Motor neuron (in vitro differentiated cells): ENCODE data around the gene GAMT. TPM values are rescaled to one million over a fixed set of nuclear protein-coding genes. Genes with fewer than 3 reads are reported as not detected.
"Not testable (repeated sequence)": the region's sequence is repeated elsewhere in the genome, so short reads cannot be mapped to it uniquely, and the experiment has no call there.

Source experiments
- ATAC-seq, 8 experiments: fragments of 200-7000 bp; cut with Tn5 transposase; replicated peaks in 6 of 8; 2 replicates each; pipeline ENCODE4 v1.8.0; 2021; ENCODE audit warnings: mild to moderate bottlenecking in 8 of 8, moderate library complexity in 8 of 8
- H3K27ac ChIP-seq, 2 donors: fragments of 250-450 bp; sonication (Bioruptor Pico); 2 replicates each; pipeline ENCODE4 v1.9.0; 2021; ENCODE audit warnings: antibody characterized with exemption in 2 of 2, mild to moderate bottlenecking in 2 of 2, moderate library complexity in 1 of 2
- H3K4me1 ChIP-seq, 2 donors: fragments of 250-450 bp; sonication (Bioruptor Pico); replicated peaks in 1 of 2; 2 replicates each; pipeline ENCODE4 v1.6.1; 2021; ENCODE audit warnings: antibody characterized with exemption in 2 of 2, mild to moderate bottlenecking in 2 of 2, moderate library complexity in 1 of 2
- H3K4me3 ChIP-seq, 5 donors: fragments of 250-450 bp; sonication (Bioruptor Pico); 2 replicates each; pipeline ENCODE4 v1.9.0; 2021; ENCODE audit warnings: antibody characterized with exemption in 5 of 5, mild to moderate bottlenecking in 5 of 5, moderate library complexity in 4 of 5
- WGBS, 10 experiments: fragments of 450-650 bp; shearing (Covaris generic); methylation state at CpG; one replicate each; pipeline ENCODE4 v1.0.0; 2022; 5-methylcytosine and 5-hydroxymethylcytosine counted together
- in situ Hi-C, 9 experiments: fragments of 400-800 bp; cut with MboI; loops; one replicate each; pipeline ENCODE4 v1.15.0; 2021; ENCODE audit warnings: low sequenced_read_pairs in 9 of 9, low pct_unique_long_range_greater_than_20kb in 2 of 9; ENCODE audit not compliant: unreplicated experiment in 9 of 9
- total RNA-seq, 8 experiments: library from RNA; unstranded; fragments of 300-600 nt; gene quantifications; 2 replicates each; pipeline versions ENCODE4 v1.2.3 to v1.2.4, GENCODE V29; 2022

The GAMT gene
- total RNA-seq, 8 experiments from 2014 or later = 18.6 to 38.9 (median 27.6) TPM

DNA sequence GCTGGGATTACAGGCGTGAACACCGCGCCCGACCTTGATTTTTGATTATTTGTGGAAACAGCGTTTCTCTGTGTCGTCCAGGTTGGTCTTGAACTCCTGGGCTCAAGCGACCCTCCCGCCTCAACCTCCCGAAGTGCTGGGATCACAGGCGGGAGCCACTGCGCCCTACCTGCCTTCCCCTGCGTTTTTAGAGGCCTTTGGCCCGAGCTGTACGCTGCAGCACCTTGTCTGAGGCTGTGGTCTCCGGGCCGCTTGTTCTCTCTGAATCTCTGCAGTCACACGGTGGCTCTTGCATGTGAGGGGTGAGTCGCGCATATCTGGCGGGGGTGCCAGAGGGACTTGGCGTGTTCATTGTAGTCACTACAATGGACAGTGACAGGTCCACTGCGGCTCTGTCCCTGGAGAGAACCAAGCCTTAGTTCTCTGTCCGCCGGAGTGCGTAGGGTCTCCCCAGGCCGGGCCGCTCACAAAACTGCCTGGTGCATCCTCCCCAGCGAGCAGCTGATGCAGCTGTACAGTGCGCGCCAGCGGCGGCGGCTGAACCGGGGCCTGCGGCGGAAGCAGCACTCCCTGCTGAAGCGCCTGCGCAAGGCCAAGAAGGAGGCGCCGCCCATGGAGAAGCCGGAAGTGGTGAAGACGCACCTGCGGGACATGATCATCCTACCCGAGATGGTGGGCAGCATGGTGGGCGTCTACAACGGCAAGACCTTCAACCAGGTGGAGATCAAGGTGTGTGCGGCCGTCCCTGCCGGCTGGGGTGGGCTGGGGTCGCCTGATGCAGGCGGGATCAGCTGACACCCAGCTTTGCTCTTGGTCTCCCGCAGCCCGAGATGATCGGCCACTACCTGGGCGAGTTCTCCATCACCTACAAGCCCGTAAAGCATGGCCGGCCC is 38.4 kb upstream of the GAMT start:
- Histone ChIP-seq H3K4me1 (peaks cover 10 to 11% of the 10 kb centered on the region in 2 donors), H3K4me3 (peak overlapping the region; percentile 49 to 95 (median 84))
- 0 to 80% (median 70%) methylated on average over 1 to 16 of the region's 57 CpGs; no CpG with 5 or more reads in 3 of the 10 experiments for WGBS, 10 experiments
- ATAC-seq, in situ Hi-C loops, H3K27ac ChIP-seq: not testable (repeated sequence)

DNA sequence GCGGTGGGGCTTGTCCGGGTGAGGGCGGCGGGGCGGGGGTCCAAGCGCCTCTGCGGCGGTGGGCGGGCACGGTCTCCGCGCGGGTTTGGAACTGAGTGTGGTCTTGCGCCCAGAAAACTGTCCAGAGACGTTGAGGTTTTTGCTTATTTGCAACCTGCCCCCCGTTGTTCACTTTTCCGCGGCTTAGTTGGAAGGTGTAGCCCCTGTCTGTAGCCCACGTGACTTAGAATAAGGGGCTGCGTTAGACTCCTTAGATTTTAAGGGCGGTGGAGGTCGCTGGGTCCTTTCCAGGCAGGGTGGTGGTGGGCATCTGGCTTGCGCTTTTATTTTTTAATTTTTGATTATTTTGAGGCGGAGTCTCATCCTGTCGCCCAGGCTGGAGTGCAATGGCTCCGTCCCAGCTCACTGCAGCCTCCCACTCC is 37.6 kb upstream of the GAMT start:
- Histone ChIP-seq H3K27ac (peak overlapping the region; percentile 69 to 92), H3K4me1 (peaks cover 10 to 11% of the 10 kb centered on the region in 2 donors), H3K4me3 (peak overlapping the region; percentile 49 to 95 (median 84))
- ATAC-seq = peak in 1 of 8 experiments; percentile 1
- WGBS, 10 experiments = 0 to 3% (median 0%) methylated on average over 1 to 8 of the region's 26 CpGs; no CpG with 5 or more reads in 5 of the 10 experiments
- in situ Hi-C loops = no loop called here

DNA sequence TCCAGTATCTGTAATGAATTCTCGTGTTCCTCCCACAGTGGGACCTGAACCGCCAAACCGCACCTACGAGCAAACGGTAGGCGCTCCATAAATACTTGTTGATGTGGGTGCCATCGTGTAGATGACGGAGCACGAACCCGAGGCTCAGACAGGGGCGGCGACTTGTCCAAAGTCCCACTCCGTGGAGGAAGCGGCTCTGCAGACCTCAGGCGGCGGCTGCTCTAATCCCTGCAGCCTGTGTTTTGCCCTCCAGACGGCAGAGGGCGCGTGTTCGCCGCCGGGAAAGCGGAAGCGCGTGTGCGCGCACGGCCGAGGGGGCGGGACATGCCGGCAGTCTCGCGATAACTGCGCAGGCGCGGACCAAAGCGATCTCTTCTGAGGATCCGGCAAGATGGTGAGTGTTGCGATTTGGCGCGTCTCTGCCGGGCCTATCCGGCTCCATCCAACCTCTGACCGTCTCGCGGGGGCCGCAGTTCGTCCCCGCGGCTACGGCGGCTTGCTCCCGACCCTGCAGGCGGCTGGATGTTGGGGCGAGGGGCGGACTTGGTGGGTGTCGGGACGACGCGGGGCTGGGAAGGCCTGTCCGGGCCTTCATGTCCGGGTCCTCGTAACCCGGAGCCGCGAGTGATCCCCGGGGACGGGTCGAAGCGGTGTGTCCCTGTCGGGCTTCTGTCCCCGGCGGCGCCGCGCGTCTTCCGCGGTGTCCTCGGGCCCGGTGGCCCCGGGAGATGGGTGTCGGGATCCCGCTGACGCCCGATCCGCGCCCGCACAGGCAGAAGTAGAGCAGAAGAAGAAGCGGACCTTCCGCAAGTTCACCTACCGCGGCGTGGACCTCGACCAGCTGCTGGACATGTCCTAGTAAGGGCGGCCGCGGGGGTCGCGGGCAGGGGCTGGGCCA is 36.9 kb upstream of the GAMT start, which contains the start of gene RPS15:
RPS15 (plus strand) TSS at position 362 of the 898 bp plus-strand sequence; CDS start at position 392, 30 bp downstream.
- in situ Hi-C loops = no loop called here
- peak within 1 kb of the TSS; percentile 69 to 92 for H3K27ac ChIP-seq
- WGBS, 10 experiments = 0 to 13% (median 2%) methylated on average over 1 to 22 of the region's 100 CpGs; no CpG with 5 or more reads in 2 of the 10 experiments
- H3K4me1 ChIP-seq = peaks cover 10 to 11% of the 10 kb centered on the region in 2 donors
- H3K4me3 ChIP-seq = peak within 1 kb of the TSS; percentile 49 to 95 (median 84)
- peak; percentile 78 to 89 (median 85) for ATAC-seq

DNA sequence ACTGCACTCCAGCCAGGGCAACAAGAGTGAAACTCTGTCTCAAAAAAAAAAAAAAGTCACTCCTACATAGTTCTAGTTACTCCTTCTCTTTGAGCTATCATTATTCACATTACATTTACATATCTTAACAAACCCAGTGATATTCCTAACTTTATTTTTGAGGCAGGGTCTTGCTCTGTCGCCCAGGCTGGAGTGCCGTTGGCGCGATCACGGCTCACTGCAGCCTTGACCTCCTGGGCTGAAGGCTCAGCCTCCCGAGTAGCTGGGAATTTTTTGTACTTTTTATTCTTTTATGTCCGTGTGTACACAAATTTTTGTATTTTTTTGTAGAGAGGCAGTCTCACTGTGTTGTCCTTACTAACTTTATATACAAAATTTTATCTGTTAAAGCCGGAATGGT is 36.3 kb upstream of the GAMT start:
- 34 to 90% (median 74%) methylated on average over 1 to 8 of the region's 8 CpGs for WGBS, 10 experiments
- Histone ChIP-seq H3K4me3 (no peak overlapping the region), H3K27ac (no peak overlapping the region)

DNA sequence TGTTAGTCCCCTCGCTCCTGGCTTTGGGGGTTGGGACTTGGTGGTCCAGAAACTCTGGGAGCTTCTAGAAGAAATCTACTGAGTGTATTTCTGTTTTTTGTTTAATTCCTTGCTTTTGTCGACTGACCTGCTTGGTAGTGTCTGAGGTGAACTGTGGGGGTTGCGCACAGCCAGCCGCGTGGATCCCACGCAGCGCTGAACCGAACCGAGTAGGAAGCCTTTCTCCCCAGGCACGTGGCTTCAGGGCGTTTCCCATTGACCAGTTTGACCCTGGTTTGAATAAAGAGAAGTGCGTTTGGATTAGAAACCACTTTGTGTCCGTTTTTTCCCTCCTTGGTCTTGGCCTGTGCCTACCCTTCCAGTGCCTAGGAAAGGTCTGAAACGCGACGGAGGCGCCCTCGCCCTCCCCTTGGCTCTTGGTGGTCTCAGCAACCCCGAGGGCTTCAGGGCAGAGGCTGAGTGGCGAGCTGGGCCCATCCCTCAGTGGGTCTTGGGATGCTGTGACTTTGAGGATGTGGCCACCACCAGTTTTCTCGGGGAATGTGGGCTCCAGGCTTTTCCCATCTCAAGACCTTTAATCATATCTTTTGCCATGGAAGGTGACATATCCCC is 34.1 kb upstream of the GAMT start:
- Histone ChIP-seq H3K27ac (no peak overlapping the region), H3K4me3 (no peak overlapping the region), H3K4me1 (peaks cover 10 to 11% of the 10 kb centered on the region in 2 donors)
- WGBS, 10 experiments = 78 to 100% (median 88%) methylated on average over 1 to 18 of the region's 21 CpGs
- no peak for ATAC-seq
- in situ Hi-C loops = no loop called here

More for the DNA sequence above, 36.3 kb upstream of the GAMT start:
- in situ Hi-C loops = no loop called here
- peaks cover 10 to 11% of the 10 kb centered on the region in 2 donors for H3K4me1 ChIP-seq
- no peak for ATAC-seq

DNA sequence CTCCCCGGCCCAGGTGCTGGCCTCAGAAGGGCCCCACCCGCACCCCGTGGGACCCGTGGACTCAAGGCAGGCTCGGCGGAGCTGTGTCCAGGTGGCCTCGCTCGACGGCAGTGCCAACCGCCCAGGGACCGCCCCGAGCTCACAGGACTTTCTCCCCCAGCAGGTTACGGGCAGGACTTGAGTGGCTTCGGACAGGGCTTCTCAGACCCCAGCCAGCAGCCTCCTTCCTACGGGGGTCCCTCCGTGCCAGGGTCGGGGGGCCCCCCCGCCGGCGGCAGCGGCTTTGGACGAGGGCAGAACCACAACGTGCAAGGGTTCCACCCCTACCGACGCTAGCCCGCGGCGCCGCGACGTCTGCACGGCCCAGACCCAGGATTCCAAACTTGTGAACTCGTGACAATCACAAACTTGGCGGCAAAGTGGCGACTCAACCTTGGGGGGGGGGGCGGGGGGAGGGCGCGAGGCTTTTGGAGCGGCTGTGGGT is 33.3 kb upstream of the GAMT start:
- whole genome bisulfite sequencing, 10 experiments = 93 to 100% (median 97%) methylated on average over 2 to 19 of the region's 39 CpGs; no CpG with 5 or more reads in 6 of the 10 experiments
- Histone ChIP-seq H3K4me3 (no peak overlapping the region), H3K27ac (no peak overlapping the region), H3K4me1 (peaks cover 4% of the 10 kb centered on the region in 2 donors)
- in situ Hi-C loops = no loop called here
- ATAC-seq = no peak

DNA sequence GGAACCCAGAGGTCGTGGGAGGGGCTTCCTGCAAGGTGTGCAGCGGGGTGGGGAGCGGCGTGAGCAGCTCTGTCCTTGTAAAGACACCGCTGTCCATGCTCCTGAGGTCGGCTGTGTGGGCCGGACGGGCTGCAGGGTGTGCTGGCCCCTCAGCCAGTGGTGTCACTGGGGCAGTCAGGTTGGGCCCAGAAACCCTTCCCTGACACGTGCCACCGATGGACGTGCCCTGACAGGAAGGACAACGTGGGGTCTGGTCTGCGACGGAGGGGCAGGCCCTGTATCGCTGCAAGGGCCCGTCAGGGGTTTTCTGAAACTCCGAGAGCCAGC is 32.7 kb upstream of the GAMT start:
- no peak for ATAC-seq
- Histone ChIP-seq H3K4me3 (no peak overlapping the region), H3K4me1 (no peaks in the 10 kb centered on the region), H3K27ac (no peak overlapping the region)
- WGBS, 10 experiments = 100% methylated on average over 1 of the region's 17 CpGs; no CpG with 5 or more reads in 9 of the 10 experiments
- in situ Hi-C loops = no loop called here

DNA sequence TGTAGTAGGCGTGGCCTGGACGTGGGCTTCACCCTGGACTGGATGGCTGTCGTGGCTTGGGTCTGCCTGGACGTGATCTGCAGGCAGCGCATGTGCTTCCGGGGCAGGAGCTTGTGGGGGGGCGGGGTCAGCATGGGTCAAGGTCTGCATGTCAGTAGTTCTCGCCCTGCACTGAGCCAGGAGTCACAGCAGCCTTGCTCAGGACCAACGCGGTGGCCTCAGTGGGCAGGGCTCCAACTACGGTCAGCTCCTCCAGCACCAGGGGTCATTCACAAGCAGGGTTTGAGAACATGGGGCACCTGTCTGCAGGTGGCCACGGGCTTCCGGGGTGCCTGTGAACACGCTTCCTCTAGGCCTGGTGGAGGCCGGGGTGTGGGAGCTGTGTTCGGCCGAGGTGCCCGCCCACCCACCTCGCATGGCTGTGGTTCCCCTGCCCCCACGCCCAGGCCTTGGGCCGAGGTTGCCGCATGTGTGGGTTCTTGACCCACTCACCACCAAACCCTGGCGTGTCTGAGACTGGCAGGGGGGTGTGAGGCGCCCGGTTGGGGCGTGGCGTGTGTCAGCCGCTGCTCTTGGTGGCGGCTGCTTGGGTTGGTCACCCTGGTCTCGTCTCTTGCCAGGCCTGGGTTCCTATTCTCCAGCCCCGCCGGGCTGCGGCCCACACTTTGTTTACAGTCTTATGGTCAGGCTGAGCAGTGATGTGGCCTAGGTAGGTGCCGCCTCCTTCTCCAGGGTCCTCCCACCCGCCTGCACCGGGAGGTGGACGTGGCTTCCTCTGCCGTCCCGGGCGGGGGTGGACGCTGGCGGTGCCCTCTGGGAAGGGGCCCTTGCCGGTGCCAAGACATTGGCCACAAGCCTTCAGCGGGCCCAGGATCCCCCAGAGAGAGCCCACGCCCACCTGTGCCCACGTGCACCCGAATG is 32.0 kb upstream of the GAMT start:
- H3K27ac ChIP-seq = no peak overlapping the region
- WGBS, 10 experiments = 60 to 100% (median 87%) methylated on average over 1 to 4 of the region's 47 CpGs; no CpG with 5 or more reads in 5 of the 10 experiments
- in situ Hi-C loops = no loop called here
- H3K4me1 ChIP-seq = no peaks in the 10 kb centered on the region
- H3K4me3 ChIP-seq = no peak overlapping the region
- no peak for ATAC-seq

DNA sequence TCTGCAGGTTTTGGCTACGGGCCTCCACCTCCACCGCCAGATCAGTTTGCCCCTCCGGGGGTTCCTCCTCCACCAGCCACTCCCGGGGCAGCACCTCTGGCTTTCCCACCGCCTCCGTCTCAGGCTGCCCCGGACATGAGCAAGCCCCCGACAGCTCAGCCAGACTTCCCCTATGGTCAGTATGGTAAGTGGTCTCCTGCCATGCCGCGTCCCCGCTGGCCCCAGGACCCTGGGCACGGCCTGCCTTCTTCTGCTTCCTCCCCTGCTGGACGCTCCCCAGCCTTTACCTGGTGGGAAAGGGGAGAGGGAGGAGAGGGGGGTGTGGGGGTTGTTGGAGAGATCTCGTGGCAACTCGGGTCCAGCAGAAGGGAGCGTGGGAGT is 31.2 kb upstream of the GAMT start:
- 90 to 100% (median 100%) methylated on average over 1 to 7 of the region's 16 CpGs; no CpG with 5 or more reads in 6 of the 10 experiments for WGBS, 10 experiments
- in situ Hi-C loops = no loop called here

DNA sequence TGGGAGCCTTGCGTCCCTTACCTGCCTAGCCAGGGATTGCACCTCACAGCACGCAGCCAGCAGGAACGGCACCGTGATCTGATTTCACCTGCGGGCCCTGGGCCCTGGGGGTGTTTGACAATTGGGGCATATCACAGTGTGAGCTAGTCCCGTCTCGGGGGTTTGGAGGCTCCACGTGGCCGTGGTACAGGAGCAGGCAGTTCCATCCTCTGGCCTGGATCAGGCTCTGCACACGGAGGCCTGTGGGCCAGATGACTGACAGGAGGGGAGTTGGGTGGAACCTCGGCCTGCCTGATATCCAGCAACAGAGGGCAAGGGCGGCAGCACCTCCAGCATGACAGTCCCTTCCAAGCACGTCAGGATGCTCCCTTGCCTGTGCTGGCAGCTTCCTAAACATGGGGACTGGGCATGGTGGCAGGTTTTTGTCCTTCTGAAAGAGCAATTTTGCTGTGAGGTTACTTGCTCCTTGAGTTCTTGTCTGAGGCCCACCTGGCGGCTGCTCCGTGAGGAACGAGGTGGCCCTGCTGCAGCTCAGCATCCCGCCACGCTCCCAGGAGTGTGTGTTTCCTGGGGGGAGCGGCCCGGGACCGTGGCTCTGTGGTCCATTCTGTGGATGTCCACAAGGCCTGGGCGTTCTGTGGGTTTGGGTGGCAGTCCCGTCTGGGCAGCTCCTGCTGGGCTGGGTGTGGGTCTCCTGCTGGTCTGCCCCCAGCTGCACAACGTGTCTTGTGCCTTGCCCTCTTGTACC is 30.6 kb upstream of the GAMT start:
- in situ Hi-C loops = no loop called here
- Histone ChIP-seq H3K4me3 (no peak overlapping the region), H3K27ac (no peak overlapping the region)

More for the DNA sequence above, 31.2 kb upstream of the GAMT start:
- ATAC-seq = peak in 1 of 8 experiments; percentile 2
- H3K27ac ChIP-seq = no peak overlapping the region
- H3K4me3 ChIP-seq = no peak overlapping the region
- no peaks in the 10 kb centered on the region for H3K4me1 ChIP-seq

DNA sequence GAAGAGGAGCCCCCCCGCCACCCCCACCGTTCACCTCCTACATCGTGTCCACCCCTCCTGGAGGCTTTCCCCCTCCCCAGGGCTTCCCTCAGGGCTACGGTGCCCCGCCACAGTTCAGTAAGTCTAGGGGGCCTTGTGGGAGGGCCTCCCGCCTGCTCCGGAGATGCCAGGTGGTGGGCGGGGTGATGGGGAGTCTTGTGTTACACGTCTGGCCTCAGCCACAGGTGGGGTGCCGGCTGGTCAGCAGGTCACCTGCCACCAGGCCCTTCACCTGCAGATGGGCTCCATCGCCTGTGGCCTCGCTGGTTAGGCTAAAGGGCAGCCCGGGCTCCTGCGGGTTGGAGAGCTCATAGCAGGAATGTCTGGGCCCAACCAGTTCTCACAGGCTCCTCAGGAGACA is 28.9 kb upstream of the GAMT start:
- ATAC-seq = no peak
- Histone ChIP-seq H3K4me3 (no peak overlapping the region), H3K27ac (no peak overlapping the region), H3K4me1 (peaks cover 2 to 3% of the 10 kb centered on the region in 2 donors)
- in situ Hi-C loops = no loop called here
- WGBS, 10 experiments = 100% methylated on average over 2 of the region's 14 CpGs; no CpG with 5 or more reads in 9 of the 10 experiments

More for the DNA sequence above, 30.6 kb upstream of the GAMT start:
- WGBS, 10 experiments = 20 to 100% (median 81%) methylated on average over 1 to 13 of the region's 24 CpGs; no CpG with 5 or more reads in 2 of the 10 experiments
- no peaks in the 10 kb centered on the region for H3K4me1 ChIP-seq
- ATAC-seq = no peak
